Measurements from ENCODE around the gene NOTCH4.

Gene NOTCH4

DNA sequence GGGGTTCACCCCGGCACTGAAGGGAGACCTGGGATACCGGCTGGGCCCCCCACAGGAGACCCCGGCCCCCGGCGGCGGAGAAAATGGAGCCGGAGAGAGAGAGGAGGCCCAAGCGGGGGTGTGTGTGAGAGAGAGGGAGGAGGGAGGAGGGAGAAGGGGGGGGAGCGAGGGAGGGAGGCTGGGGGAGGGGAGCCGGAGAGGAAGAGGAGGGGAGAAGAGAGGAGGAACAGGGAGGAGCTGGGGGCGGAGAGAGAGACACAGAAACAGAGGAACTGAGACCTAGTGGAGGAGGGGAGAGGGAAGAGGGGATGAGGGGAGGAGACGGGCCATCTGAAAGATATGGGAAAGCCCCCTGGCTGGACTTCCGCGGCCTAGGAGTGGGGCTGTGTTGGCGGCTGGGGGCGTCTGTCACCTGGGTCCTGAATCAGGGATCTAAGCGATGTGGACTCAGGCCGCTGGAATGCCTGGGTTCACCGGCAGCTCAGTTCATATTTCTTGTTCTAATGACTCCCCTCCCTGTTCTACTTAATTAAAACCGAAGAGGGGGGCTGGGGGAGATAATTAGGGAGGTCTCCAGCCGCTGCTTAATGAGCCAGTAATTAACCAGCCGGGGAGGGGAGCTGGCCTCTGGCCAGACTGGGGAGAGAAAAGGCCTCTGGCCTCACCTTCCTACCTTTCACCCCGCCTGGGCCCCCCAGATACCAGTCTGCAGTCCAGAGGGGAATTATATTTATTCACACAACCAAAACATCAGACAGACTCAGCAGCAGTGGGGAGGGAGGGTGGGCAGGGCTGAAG lies 33.6 kb downstream of the NOTCH4 start, which contains the start of gene PBX2 (continued):
- no peak for TF ChIP-seq ZNF473 (tag by site-specific recombination; IDR thresholded peaks at IDR 0.05)
- TF ChIP-seq BCL11A (tag by site-specific recombination; IDR thresholded peaks at IDR 0.05; ENCODE audit: low read depth) = peak; percentile 77
- no peak for TF ChIP-seq ZNF416 (tag by site-specific recombination; IDR thresholded peaks at IDR 0.05)
- TF ChIP-seq, protein P1, sequence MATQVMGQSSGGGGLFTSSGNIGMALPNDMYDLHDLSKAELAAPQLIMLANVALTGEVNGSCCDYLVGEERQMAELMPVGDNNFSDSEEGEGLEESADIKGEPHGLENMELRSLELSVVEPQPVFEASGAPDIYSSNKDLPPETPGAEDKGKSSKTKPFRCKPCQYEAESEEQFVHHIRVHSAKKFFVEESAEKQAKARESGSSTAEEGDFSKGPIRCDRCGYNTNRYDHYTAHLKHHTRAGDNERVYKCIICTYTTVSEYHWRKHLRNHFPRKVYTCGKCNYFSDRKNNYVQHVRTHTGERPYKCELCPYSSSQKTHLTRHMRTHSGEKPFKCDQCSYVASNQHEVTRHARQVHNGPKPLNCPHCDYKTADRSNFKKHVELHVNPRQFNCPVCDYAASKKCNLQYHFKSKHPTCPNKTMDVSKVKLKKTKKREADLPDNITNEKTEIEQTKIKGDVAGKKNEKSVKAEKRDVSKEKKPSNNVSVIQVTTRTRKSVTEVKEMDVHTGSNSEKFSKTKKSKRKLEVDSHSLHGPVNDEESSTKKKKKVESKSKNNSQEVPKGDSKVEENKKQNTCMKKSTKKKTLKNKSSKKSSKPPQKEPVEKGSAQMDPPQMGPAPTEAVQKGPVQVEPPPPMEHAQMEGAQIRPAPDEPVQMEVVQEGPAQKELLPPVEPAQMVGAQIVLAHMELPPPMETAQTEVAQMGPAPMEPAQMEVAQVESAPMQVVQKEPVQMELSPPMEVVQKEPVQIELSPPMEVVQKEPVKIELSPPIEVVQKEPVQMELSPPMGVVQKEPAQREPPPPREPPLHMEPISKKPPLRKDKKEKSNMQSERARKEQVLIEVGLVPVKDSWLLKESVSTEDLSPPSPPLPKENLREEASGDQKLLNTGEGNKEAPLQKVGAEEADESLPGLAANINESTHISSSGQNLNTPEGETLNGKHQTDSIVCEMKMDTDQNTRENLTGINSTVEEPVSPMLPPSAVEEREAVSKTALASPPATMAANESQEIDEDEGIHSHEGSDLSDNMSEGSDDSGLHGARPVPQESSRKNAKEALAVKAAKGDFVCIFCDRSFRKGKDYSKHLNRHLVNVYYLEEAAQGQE (tag by site-specific recombination; IDR thresholded peaks at IDR 0.05) = peak; percentile 53; the same call in 1 of the 2 replicates
- no peak; the same call in 1 of the 2 replicates for TF ChIP-seq ZNF654 (tag by site-specific recombination; IDR thresholded peaks at IDR 0.05; ENCODE audit: low read depth)
- no peak for TF ChIP-seq ZNF211 (tag by site-specific recombination; IDR thresholded peaks at IDR 0.05; ENCODE audit: low read depth)
- no peak for TF ChIP-seq ZNF701 (tag by site-specific recombination; IDR thresholded peaks at IDR 0.05)
- TF ChIP-seq HOXC10 (CRISPR knock-in tag; IDR thresholded peaks at IDR 0.05) = no peak
- TF ChIP-seq ZNF366 (tag by site-specific recombination; conservative IDR thresholded peaks at IDR 0.05) = peak; percentile 99
- TF ChIP-seq ZNF626 (tag by site-specific recombination; IDR thresholded peaks at IDR 0.05) = no peak
- TF ChIP-seq ZNF341 (tag by site-specific recombination; IDR thresholded peaks at IDR 0.05; ENCODE audit: low read depth) = peak; percentile 69
- TF ChIP-seq YY1 (tag by site-specific recombination; IDR thresholded peaks at IDR 0.05) = no peak
- TF ChIP-seq, protein P2, sequence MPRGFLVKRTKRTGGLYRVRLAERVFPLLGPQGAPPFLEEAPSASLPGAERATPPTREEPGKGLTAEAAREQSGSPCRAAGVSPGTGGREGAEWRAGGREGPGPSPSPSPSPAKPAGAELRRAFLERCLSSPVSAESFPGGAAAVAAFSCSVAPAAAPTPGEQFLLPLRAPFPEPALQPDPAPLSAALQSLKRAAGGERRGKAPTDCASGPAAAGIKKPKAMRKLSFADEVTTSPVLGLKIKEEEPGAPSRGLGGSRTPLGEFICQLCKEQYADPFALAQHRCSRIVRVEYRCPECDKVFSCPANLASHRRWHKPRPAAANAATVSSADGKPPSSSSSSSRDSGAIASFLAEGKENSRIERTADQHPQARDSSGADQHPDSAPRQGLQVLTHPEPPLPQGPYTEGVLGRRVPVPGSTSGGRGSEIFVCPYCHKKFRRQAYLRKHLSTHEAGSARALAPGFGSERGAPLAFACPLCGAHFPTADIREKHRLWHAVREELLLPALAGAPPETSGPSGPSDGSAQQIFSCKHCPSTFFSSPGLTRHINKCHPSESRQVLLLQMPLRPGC (tag by site-specific recombination; IDR thresholded peaks at IDR 0.05) = peak; percentile 45; the same call in 1 of the 2 replicates
- TF ChIP-seq, protein P3, sequence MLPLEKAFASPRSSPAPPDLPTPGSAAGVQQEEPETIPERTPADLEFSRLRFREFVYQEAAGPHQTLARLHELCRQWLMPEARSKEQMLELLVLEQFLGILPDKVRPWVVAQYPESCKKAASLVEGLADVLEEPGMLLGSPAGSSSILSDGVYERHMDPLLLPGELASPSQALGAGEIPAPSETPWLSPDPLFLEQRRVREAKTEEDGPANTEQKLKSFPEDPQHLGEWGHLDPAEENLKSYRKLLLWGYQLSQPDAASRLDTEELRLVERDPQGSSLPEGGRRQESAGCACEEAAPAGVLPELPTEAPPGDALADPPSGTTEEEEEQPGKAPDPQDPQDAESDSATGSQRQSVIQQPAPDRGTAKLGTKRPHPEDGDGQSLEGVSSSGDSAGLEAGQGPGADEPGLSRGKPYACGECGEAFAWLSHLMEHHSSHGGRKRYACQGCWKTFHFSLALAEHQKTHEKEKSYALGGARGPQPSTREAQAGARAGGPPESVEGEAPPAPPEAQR (tag by site-specific recombination; IDR thresholded peaks at IDR 0.05) = no peak
- TF ChIP-seq EGR2 (tag by site-specific recombination; IDR thresholded peaks at IDR 0.05; ENCODE audit: low read depth) = peak; percentile 95
- 0 out of 2 replicates have a peak, but pooled peaks have one; percentile 37 for TF ChIP-seq ZNF561 (tag by site-specific recombination; IDR thresholded peaks at IDR 0.05; ENCODE audit: borderline replicate concordance)
- TF ChIP-seq ZNF157 (tag by site-specific recombination; IDR thresholded peaks at IDR 0.05) = no peak
- no peak for TF ChIP-seq ZNF138 (tag by site-specific recombination; IDR thresholded peaks at IDR 0.05; ENCODE audit: borderline replicate concordance)
- TF ChIP-seq, protein P4, sequence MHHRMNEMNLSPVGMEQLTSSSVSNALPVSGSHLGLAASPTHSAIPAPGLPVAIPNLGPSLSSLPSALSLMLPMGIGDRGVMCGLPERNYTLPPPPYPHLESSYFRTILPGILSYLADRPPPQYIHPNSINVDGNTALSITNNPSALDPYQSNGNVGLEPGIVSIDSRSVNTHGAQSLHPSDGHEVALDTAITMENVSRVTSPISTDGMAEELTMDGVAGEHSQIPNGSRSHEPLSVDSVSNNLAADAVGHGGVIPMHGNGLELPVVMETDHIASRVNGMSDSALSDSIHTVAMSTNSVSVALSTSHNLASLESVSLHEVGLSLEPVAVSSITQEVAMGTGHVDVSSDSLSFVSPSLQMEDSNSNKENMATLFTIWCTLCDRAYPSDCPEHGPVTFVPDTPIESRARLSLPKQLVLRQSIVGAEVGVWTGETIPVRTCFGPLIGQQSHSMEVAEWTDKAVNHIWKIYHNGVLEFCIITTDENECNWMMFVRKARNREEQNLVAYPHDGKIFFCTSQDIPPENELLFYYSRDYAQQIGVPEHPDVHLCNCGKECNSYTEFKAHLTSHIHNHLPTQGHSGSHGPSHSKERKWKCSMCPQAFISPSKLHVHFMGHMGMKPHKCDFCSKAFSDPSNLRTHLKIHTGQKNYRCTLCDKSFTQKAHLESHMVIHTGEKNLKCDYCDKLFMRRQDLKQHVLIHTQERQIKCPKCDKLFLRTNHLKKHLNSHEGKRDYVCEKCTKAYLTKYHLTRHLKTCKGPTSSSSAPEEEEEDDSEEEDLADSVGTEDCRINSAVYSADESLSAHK (tag by site-specific recombination; IDR thresholded peaks at IDR 0.05) = peak; percentile 26; the same call in 1 of the 2 replicates
- TF ChIP-seq, protein P5, sequence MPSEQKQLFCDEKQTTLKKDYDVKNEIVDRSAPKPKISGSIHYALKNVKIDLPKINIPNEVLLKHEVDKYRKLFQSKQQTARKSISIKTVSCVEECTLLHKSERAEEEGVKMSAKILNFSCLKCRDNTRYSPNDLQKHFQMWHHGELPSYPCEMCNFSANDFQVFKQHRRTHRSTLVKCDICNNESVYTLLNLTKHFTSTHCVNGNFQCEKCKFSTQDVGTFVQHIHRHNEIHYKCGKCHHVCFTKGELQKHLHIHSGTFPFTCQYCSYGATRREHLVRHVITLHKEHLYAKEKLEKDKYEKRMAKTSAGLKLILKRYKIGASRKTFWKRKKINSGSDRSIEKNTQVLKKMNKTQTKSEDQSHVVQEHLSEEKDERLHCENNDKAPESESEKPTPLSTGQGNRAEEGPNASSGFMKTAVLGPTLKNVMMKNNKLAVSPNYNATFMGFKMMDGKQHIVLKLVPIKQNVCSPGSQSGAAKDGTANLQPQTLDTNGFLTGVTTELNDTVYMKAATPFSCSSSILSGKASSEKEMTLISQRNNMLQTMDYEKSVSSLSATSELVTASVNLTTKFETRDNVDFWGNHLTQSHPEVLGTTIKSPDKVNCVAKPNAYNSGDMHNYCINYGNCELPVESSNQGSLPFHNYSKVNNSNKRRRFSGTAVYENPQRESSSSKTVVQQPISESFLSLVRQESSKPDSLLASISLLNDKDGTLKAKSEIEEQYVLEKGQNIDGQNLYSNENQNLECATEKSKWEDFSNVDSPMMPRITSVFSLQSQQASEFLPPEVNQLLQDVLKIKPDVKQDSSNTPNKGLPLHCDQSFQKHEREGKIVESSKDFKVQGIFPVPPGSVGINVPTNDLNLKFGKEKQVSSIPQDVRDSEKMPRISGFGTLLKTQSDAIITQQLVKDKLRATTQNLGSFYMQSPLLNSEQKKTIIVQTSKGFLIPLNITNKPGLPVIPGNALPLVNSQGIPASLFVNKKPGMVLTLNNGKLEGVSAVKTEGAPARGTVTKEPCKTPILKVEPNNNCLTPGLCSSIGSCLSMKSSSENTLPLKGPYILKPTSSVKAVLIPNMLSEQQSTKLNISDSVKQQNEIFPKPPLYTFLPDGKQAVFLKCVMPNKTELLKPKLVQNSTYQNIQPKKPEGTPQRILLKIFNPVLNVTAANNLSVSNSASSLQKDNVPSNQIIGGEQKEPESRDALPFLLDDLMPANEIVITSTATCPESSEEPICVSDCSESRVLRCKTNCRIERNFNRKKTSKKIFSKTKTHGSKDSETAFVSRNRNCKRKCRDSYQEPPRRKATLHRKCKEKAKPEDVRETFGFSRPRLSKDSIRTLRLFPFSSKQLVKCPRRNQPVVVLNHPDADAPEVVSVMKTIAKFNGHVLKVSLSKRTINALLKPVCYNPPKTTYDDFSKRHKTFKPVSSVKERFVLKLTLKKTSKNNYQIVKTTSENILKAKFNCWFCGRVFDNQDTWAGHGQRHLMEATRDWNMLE (tag by site-specific recombination; conservative IDR thresholded peaks at IDR 0.05; ENCODE audit: low read depth) = no peak
- TF ChIP-seq, protein P6, sequence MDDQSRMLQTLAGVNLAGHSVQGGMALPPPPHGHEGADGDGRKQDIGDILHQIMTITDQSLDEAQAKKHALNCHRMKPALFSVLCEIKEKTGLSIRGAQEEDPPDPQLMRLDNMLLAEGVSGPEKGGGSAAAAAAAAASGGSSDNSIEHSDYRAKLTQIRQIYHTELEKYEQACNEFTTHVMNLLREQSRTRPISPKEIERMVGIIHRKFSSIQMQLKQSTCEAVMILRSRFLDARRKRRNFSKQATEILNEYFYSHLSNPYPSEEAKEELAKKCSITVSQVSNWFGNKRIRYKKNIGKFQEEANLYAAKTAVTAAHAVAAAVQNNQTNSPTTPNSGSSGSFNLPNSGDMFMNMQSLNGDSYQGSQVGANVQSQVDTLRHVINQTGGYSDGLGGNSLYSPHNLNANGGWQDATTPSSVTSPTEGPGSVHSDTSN (CRISPR knock-in tag; IDR thresholded peaks at IDR 0.05) = no peak

Data from HEK293 (cell line).